ENCODE measurements around the gene MRPS14.

- no peak for TF ChIP-seq CTCF (IDR thresholded peaks at IDR 0.05)
- TF ChIP-seq REST (IDR thresholded peaks at IDR 0.05; ENCODE audit: insufficient read depth in 1 of 2, low read depth in 2 of 2, low read length in 1 of 2) = no peak
- no peak for TF ChIP-seq TCF7L2 (IDR thresholded peaks at IDR 0.05; ENCODE audit: low read depth, low read length)
- no peak for TF ChIP-seq POLR2AphosphoS5 (IDR thresholded peaks at IDR 0.05; ENCODE audit: low read depth, low read length)
- no peak for TF ChIP-seq SIN3A (IDR thresholded peaks at IDR 0.05; ENCODE audit: borderline replicate concordance, insufficient read depth, low read depth, low read length)
Observed at GRCh38 chr1:174963529-174964125, 59.6 kb downstream of the MRPS14 start.

Measured in Panc1 (cell line).